ENCODE data around the gene THTPA. TPM values are rescaled to one million over a fixed set of nuclear protein-coding genes. Genes with fewer than 3 reads are reported as not detected.
"Not testable (repeated sequence)": the region's sequence is repeated elsewhere in the genome, so short reads cannot be mapped to it uniquely, and the experiment has no call there.

THTPA gene
- total RNA-seq, 1 donor from 2014 or later: 19.3 TPM

DNA sequence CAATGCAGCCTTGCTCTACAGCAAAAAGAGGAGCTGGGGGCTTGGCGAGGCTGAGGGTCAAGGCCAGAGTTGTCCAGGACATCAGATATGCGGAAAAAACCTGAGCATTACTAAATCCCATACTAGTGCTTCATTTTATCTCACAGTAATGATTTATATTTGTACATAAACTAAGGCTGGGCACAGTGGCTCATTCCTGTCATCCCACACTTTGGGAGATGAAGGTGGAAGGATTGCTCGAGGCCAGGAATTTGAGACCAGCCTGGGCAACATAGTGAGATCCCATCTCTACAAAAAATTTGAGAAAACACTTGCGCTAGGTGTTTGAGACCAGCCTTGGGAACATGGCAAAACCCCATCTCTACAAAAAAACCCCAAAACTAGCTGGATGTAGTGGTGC lies 34.1 kb downstream of the THTPA start:
- no peak for DNase-seq
- H3K27ac Mint-ChIP-seq (ENCODE audit: unreplicated experiment): no peak overlapping the region
- H3K27me3 Mint-ChIP-seq (ENCODE audit: unreplicated experiment): peaks cover 7% of the 10 kb centered on the region
- no peaks in the 10 kb centered on the region for H3K36me3 Mint-ChIP-seq (ENCODE audit: unreplicated experiment)
- H3K4me3 Mint-ChIP-seq (ENCODE audit: unreplicated experiment): no peak overlapping the region
- TF ChIP-seq CTCF (IDR thresholded peaks at IDR 0.05; ENCODE audit: partially characterized antibody, unreplicated experiment): no peak
- H3K9me3 Mint-ChIP-seq (ENCODE audit: unreplicated experiment): peaks cover 6% of the 10 kb centered on the region
- H3K4me1 Mint-ChIP-seq (ENCODE audit: low read depth, unreplicated experiment): peaks cover 6% of the 10 kb centered on the region

DNA sequence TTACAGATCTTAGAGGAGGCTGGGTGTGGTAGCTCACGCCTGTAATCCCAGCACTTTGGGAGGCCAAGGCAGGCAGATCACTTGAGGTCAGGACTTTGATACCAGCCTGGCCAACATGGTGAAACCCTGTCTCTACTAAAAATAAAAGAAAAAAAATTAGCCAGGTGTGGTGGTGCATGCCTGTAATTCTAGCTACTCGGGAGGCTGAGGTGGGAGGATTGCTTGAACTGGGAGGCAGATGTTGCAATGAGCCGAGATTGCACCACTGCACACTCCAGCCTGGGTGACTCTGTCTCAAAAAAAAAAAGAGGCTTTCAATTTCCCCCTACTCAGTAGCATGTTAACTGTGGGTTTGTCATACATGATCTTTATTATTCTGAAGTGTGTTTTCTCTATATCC lies 38.1 kb downstream of the THTPA start:
- H3K36me3 Mint-ChIP-seq (ENCODE audit: unreplicated experiment); H3K4me3 Mint-ChIP-seq (ENCODE audit: unreplicated experiment); H3K27me3 Mint-ChIP-seq (ENCODE audit: unreplicated experiment); H3K27ac Mint-ChIP-seq (ENCODE audit: unreplicated experiment); DNase-seq; H3K9me3 Mint-ChIP-seq (ENCODE audit: unreplicated experiment); H3K4me1 Mint-ChIP-seq (ENCODE audit: low read depth, unreplicated experiment): not testable (repeated sequence)

DNA sequence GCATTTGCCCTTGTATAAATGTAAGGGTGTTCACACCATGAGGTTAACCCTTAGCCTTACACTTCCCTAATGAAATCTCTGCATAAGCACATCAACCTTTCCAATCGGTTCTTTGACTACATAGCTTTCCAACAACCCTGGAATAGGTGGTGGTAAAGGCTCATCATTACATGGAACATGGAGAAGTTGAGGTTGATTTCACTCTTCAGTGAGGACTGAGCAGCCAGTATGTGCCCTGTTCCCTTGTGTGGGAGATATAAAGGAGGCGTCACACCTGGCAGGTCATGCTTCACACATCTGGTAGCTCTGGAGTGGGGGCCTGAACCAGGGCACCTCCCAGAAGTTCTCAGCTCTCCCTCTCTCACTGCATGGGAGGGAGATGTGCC lies 44.2 kb downstream of the THTPA start:
- Mint-ChIP-seq H3K9me3 (ENCODE audit: unreplicated experiment) (peaks cover 5% of the 10 kb centered on the region), H3K27me3 (ENCODE audit: unreplicated experiment) (no peaks in the 10 kb centered on the region), H3K36me3 (ENCODE audit: unreplicated experiment) (no peaks in the 10 kb centered on the region), H3K4me1 (ENCODE audit: low read depth, unreplicated experiment) (no peaks in the 10 kb centered on the region), H3K27ac (ENCODE audit: unreplicated experiment) (no peak overlapping the region), H3K4me3 (ENCODE audit: unreplicated experiment) (no peak overlapping the region)
- DNase-seq: no peak
- TF ChIP-seq CTCF (IDR thresholded peaks at IDR 0.05; ENCODE audit: partially characterized antibody, unreplicated experiment): no peak

DNA sequence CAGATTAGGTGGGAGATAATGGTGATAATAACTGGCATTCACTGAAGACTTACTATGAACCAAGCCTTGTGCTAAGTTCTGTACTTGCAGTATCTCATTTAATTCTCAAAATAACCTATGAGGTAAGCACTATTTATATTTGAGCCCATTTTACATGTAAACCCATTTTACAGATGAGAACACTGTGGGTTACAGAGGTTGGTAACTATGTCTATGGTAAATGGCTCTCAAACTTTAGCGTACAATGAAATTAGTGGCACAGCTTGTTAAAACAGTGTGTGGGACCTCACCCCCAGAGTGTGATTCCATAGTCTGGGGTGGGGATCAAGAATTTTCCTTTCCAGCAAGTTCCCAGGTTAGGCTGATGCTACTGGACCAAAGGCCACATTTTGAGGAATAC lies 44.7 kb downstream of the THTPA start:
- Mint-ChIP-seq H3K4me3 (ENCODE audit: unreplicated experiment) (no peak overlapping the region), H3K4me1 (ENCODE audit: low read depth, unreplicated experiment) (no peaks in the 10 kb centered on the region), H3K27ac (ENCODE audit: unreplicated experiment) (no peak overlapping the region), H3K9me3 (ENCODE audit: unreplicated experiment) (peaks cover 5% of the 10 kb centered on the region), H3K36me3 (ENCODE audit: unreplicated experiment) (no peaks in the 10 kb centered on the region), H3K27me3 (ENCODE audit: unreplicated experiment) (no peaks in the 10 kb centered on the region)
- DNase-seq: no peak
- no peak for TF ChIP-seq CTCF (IDR thresholded peaks at IDR 0.05; ENCODE audit: partially characterized antibody, unreplicated experiment)

- H3K9me3 Mint-ChIP-seq (ENCODE audit: unreplicated experiment): peaks cover 5% of the 10 kb centered on the region
- H3K4me1 Mint-ChIP-seq (ENCODE audit: low read depth, unreplicated experiment): no peaks in the 10 kb centered on the region
- H3K27me3 Mint-ChIP-seq (ENCODE audit: unreplicated experiment): no peaks in the 10 kb centered on the region
- H3K36me3 Mint-ChIP-seq (ENCODE audit: unreplicated experiment): no peaks in the 10 kb centered on the region
- H3K4me3 Mint-ChIP-seq (ENCODE audit: unreplicated experiment): no peak overlapping the region
- no peak for DNase-seq
- TF ChIP-seq CTCF (IDR thresholded peaks at IDR 0.05; ENCODE audit: partially characterized antibody, unreplicated experiment): no peak
- no peak overlapping the region for H3K27ac Mint-ChIP-seq (ENCODE audit: unreplicated experiment)
Measured at GRCh38 chr14:23601424-23601823, 45.4 kb downstream of the THTPA start.

- Mint-ChIP-seq H3K4me3 (ENCODE audit: unreplicated experiment) (no peak overlapping the region), H3K4me1 (ENCODE audit: low read depth, unreplicated experiment) (no peaks in the 10 kb centered on the region), H3K36me3 (ENCODE audit: unreplicated experiment) (no peaks in the 10 kb centered on the region), H3K27me3 (ENCODE audit: unreplicated experiment) (no peaks in the 10 kb centered on the region), H3K9me3 (ENCODE audit: unreplicated experiment) (peaks cover 7% of the 10 kb centered on the region), H3K27ac (ENCODE audit: unreplicated experiment) (no peak overlapping the region)
- TF ChIP-seq CTCF (IDR thresholded peaks at IDR 0.05; ENCODE audit: partially characterized antibody, unreplicated experiment): no peak
- no peak for DNase-seq
Measured at GRCh38 chr14:23601845-23602180, 45.7 kb downstream of the THTPA start.

Measured in glutamatergic neuron (in vitro differentiated cells).